Esophagus squamous epithelium (tissue), 5 donors: Measurements from ENCODE around the gene PPAN. TPM values are rescaled to one million over a fixed set of nuclear protein-coding genes. Genes with fewer than 3 reads are reported as not detected.

ENCODE experiments used
- DNase-seq: peaks from one replicate; lab custom pipeline; 2025; lab: John Stamatoyannopoulos, UW
- H3K27ac ChIP-seq, 4 donors: fragments of 200-600 bp; sonication (generic); one replicate each; pipeline ENCODE4 v1.5.1; 2016 to 2019; ENCODE audit warnings: mild to moderate bottlenecking in 1 of 4
- H3K27me3 ChIP-seq, 4 donors: fragments of 200-600 bp; sonication (generic); 1 replicate in 3 of 4; 2 replicates in 1 of 4; pipeline versions ENCODE4 v1.5.1 to v1.6.0; 2017 to 2021; ENCODE audit warnings: antibody characterized with exemption in 1 of 4
- H3K36me3 ChIP-seq, 3 donors: fragments of 200-600 bp; sonication (generic); one replicate each; pipeline ENCODE4 v1.5.1; 2016 to 2019
- H3K4me1 ChIP-seq, 3 donors: fragments of 200-600 bp; sonication (generic); one replicate each; pipeline ENCODE4 v1.5.1; 2017 to 2019
- H3K4me3 ChIP-seq, 4 donors: fragments of 200-600 bp; sonication (generic); 1 replicate in 3 of 4; 2 replicates in 1 of 4; pipeline ENCODE4 v1.5.1; 2016 to 2019; ENCODE audit warnings: mild to moderate bottlenecking in 2 of 4, moderate library complexity in 1 of 4
- H3K9me3 ChIP-seq, 3 donors: fragments of 200-600 bp; sonication (generic); one replicate each; pipeline ENCODE4 v1.5.1; 2016 to 2019
- POLR2A ChIP-seq, 4 donors: fragments of 450-650 bp; IDR thresholded peaks; one replicate each; pipeline ENCODE4 v1.6.1; 2017; ENCODE audit warnings: antibody characterized with exemption in 4 of 4, mild to moderate bottlenecking in 4 of 4, moderate library complexity in 3 of 4
- WGBS, 2 donors: methylation state at CpG; one replicate each; pipeline ENCODE4 v1.1.5; 2018; 5-methylcytosine and 5-hydroxymethylcytosine counted together
- intact Hi-C: fragments of 100-400 bp; cut with DNase I; formaldehyde crosslinking; loops from one replicate; pipeline ENCODE4 v1.15.0; 2022
- total RNA-seq, 4 donors: library from RNA; depleted of rRNA; stranded (reverse); fragments of >200 nt; gene quantifications; one replicate each; pipeline ENCODE4 v1.1.0, GENCODE V29; 2016
- TF ChIP-seq, protein P1 (sequence below), 6 experiments: fragments of 450-650 bp in 4 of 6; fragments of 200-600 bp in 2 of 6; sonication (generic) in 2 of 6; IDR thresholded peaks; one replicate each; pipeline ENCODE4 v1.5.1; 2016 to 2019; ENCODE audit warnings: antibody characterized with exemption in 6 of 6, mild to moderate bottlenecking in 4 of 6, moderate library complexity in 4 of 6
- donor health status: DM: yes; HTN: yes; CAD: no.

Gene PPAN
- total RNA-seq, 4 donors from 2014 or later, result 31.9 to 56.1 (median 39.6) TPM

- H3K9me3 ChIP-seq, result no peaks in the 10 kb centered on the region
- no peaks in the 10 kb centered on the region for H3K27me3 ChIP-seq
- H3K36me3 ChIP-seq, result peaks cover 9 to 95% (median 25%) of the 10 kb centered on the region in 3 donors
- H3K27ac ChIP-seq, result no peak overlapping the region
- intact Hi-C loops, result no loop called here
- TF ChIP-seq POLR2A (IDR thresholded peaks at IDR 0.05), result no peak
- TF ChIP-seq, protein P1, sequence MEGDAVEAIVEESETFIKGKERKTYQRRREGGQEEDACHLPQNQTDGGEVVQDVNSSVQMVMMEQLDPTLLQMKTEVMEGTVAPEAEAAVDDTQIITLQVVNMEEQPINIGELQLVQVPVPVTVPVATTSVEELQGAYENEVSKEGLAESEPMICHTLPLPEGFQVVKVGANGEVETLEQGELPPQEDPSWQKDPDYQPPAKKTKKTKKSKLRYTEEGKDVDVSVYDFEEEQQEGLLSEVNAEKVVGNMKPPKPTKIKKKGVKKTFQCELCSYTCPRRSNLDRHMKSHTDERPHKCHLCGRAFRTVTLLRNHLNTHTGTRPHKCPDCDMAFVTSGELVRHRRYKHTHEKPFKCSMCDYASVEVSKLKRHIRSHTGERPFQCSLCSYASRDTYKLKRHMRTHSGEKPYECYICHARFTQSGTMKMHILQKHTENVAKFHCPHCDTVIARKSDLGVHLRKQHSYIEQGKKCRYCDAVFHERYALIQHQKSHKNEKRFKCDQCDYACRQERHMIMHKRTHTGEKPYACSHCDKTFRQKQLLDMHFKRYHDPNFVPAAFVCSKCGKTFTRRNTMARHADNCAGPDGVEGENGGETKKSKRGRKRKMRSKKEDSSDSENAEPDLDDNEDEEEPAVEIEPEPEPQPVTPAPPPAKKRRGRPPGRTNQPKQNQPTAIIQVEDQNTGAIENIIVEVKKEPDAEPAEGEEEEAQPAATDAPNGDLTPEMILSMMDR (IDR thresholded peaks at IDR 0.05), result no peak
- H3K4me1 ChIP-seq, result peaks cover 0 to 8% (median 6%) of the 10 kb centered on the region in 3 donors
- WGBS, 2 donors, result 73% methylated on average over 6 to 7 of the region's 7 CpGs
- DNase-seq, result no peak
- H3K4me3 ChIP-seq, result no peak overlapping the region
These were observed 26.7 kb downstream of the PPAN start for GRCh38 chr19:10132905-10133304.

- WGBS, 2 donors, result 71 to 81% methylated on average over 9 to 11 of the region's 11 CpGs
- intact Hi-C loops, result no loop called here
These were observed 27.4 kb downstream of the PPAN start for GRCh38 chr19:10133596-10133995.

GRCh38 chr19:10134040-10134439 is 27.9 kb downstream of the PPAN start:
- intact Hi-C loops, result no loop called here
- no peak for DNase-seq

More at GRCh38 chr19:10133596-10133995, 27.4 kb downstream of the PPAN start:
- no peak overlapping the region for H3K27ac ChIP-seq
- peaks cover 0 to 8% (median 6%) of the 10 kb centered on the region in 3 donors for H3K4me1 ChIP-seq
- no peak for DNase-seq
- H3K36me3 ChIP-seq, result peaks cover 15 to 96% (median 32%) of the 10 kb centered on the region in 3 donors
- no peaks in the 10 kb centered on the region for H3K9me3 ChIP-seq
- no peak overlapping the region for H3K4me3 ChIP-seq
- no peaks in the 10 kb centered on the region for H3K27me3 ChIP-seq
- TF ChIP-seq, protein P1 (IDR thresholded peaks at IDR 0.05), result no peak
- no peak for TF ChIP-seq POLR2A (IDR thresholded peaks at IDR 0.05)

DNA sequence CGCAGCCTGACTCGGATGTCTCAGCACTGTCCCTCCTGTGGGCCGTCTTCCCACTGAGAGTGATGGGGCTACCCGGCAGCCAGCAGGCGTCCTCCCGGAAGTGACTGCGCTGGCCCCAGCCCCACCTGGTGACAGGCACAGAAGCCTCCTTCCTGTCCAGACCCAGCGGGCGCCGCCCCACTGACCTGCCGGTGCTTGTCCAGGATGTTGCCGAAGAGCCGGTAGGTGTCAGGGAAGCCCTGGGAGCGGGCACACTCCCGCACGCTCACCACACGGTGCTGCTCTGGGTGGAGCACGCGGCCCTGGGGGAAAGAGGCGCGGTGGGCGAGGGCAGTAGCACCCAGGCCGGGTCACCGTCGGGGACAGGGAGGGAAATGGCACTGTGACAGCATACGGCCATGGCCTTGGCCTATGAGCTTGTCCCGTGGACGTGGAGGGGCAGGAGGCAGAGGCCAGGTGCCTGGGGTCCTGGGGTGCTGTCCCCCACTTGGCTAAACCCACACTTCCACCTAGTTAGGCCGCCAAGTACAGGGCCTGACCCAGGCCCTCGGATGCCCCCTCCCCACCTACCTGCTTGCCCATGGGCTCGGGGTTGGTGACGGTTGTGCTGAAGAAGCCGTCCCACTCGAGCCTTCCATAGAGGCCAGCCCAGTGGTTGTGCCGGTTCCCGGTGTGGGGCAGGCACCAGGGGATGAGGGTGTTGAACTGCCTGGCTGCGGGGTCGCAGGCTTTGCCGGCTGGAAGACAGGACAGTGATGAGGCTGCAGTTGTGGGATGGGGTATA is 29.6 kb downstream of the PPAN start:
- intact Hi-C loops, result no loop called here
- peak overlapping the region in 1 of 4 donors; percentile 5 for H3K4me3 ChIP-seq
- WGBS, 2 donors, result 70 to 81% methylated on average over 9 to 11 of the region's 39 CpGs
- H3K9me3 ChIP-seq, result no peaks in the 10 kb centered on the region
- peaks cover 0 to 8% (median 6%) of the 10 kb centered on the region in 3 donors for H3K4me1 ChIP-seq
- peak overlapping the region in 3 of 4 donors; percentile 16 to 67 (median 57) for H3K27ac ChIP-seq
- TF ChIP-seq, protein P1 (IDR thresholded peaks at IDR 0.05), result peak in 2 of 6 experiments; percentile 12 to 34
- TF ChIP-seq POLR2A (IDR thresholded peaks at IDR 0.05), result no peak
- no peak for DNase-seq
- peaks cover 34 to 98% (median 48%) of the 10 kb centered on the region in 3 donors for H3K36me3 ChIP-seq
- no peaks in the 10 kb centered on the region for H3K27me3 ChIP-seq

More at GRCh38 chr19:10134040-10134439, 27.9 kb downstream of the PPAN start:
- no peak for TF ChIP-seq POLR2A (IDR thresholded peaks at IDR 0.05)
- TF ChIP-seq, protein P1 (IDR thresholded peaks at IDR 0.05), result no peak
- H3K27me3 ChIP-seq, result no peaks in the 10 kb centered on the region
- no peak overlapping the region for H3K4me3 ChIP-seq
- H3K4me1 ChIP-seq, result peaks cover 0 to 8% (median 6%) of the 10 kb centered on the region in 3 donors
- H3K27ac ChIP-seq, result no peak overlapping the region
- WGBS, 2 donors, result 90 to 91% methylated on average over 5 to 6 of the region's 9 CpGs
- no peaks in the 10 kb centered on the region for H3K9me3 ChIP-seq
- peaks cover 18 to 97% (median 33%) of the 10 kb centered on the region in 3 donors for H3K36me3 ChIP-seq

DNA sequence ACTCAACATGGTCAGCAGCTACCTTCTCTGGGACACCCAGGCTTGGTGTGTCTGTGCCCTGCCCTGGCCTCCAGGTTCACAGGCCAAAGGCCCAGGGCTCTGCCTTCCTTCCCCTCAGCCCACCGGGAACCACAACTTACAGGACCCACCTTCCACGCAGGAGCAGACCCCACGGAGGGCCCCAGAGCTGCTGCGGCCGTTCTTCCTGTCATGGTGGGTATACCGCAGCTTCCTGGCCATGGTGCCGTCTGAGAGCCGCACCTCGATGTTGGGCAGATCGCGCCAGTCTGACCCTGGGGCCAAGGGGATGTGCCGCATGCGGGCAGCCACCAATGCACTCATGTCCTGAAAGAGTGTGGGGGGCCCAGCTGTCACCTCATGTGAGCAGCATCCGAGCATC is 30.8 kb downstream of the PPAN start:
- no peak for TF ChIP-seq POLR2A (IDR thresholded peaks at IDR 0.05)
- TF ChIP-seq, protein P1 (IDR thresholded peaks at IDR 0.05), result no peak
- Histone ChIP-seq H3K27me3 (no peaks in the 10 kb centered on the region), H3K36me3 (peaks cover 46 to 100% (median 60%) of the 10 kb centered on the region in 3 donors), H3K4me3 (no peak overlapping the region), H3K4me1 (peaks cover 0 to 8% (median 6%) of the 10 kb centered on the region in 3 donors), H3K27ac (no peak overlapping the region), H3K9me3 (no peaks in the 10 kb centered on the region)
- intact Hi-C loops, result no loop called here
- DNase-seq, result no peak
- WGBS, 2 donors, result 96% methylated on average over 4 of the region's 14 CpGs; no CpG with 5 or more reads in 1 of the 2 donors
